Measurements from ENCODE around the gene TMEM108.

DNA sequence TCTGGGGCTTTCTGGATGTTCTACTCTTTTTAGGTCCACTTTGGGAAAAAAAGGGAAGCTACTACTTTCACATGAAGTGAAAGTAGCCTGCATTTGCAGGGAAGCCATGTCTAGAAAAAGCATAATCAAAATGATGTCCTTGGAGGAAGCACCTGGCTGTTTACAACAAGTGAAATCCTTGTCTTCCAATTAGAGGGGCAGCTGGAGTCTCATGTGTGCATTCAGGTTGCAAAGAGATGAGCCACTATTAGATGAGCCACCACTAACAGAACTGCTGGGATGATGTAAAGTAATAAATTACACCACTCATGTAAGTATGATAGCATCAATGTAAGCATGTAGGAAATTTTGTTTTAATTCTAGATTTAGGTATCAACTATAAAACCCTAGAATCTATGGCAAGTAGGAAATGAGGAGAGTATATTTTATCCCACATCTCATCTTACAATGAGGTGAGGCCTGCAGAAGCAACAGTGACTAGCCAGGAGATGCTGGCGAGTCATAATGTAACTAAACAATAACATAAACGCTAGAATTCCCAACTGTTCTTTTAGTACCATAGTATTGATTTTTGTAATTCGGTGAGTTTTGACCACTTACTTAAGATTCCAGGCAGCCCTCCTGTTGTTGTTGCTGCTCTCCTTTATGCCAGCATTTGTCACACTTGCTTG is 75.9 kb downstream of the TMEM108 start:
- TF ChIP-seq, protein P1, sequence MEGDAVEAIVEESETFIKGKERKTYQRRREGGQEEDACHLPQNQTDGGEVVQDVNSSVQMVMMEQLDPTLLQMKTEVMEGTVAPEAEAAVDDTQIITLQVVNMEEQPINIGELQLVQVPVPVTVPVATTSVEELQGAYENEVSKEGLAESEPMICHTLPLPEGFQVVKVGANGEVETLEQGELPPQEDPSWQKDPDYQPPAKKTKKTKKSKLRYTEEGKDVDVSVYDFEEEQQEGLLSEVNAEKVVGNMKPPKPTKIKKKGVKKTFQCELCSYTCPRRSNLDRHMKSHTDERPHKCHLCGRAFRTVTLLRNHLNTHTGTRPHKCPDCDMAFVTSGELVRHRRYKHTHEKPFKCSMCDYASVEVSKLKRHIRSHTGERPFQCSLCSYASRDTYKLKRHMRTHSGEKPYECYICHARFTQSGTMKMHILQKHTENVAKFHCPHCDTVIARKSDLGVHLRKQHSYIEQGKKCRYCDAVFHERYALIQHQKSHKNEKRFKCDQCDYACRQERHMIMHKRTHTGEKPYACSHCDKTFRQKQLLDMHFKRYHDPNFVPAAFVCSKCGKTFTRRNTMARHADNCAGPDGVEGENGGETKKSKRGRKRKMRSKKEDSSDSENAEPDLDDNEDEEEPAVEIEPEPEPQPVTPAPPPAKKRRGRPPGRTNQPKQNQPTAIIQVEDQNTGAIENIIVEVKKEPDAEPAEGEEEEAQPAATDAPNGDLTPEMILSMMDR (IDR thresholded peaks at IDR 0.05) = no peak
- no peak for TF ChIP-seq POLR2A (IDR thresholded peaks at IDR 0.05)
- TF ChIP-seq EP300 (IDR thresholded peaks at IDR 0.05) = no peak
